ENCODE data around the gene B4GALT6.

- TF ChIP-seq YY1 (IDR thresholded peaks at IDR 0.05; ENCODE audit: low read depth, low read length) (no peak), POLR2A (IDR thresholded peaks at IDR 0.05; ENCODE audit: low read depth, low read length) (no peak), JUND (IDR thresholded peaks at IDR 0.05; ENCODE audit: low read depth, low read length) (no peak), CTCF (IDR thresholded peaks at IDR 0.05 in 2 of 3, conservative IDR thresholded peaks at IDR 0.05 in 1 of 3; ENCODE audit: control insufficient read depth in 2 of 3, extremely low read depth in 1 of 3, insufficient read depth in 1 of 3, low read depth in 3 of 3, low read length in 3 of 3) (no peak), SP1 (IDR thresholded peaks at IDR 0.05; ENCODE audit: low read depth, low read length) (no peak), FOXM1 (IDR thresholded peaks at IDR 0.05; ENCODE audit: low read depth, low read length) (no peak)
Measured at GRCh38 chr18:31669541-31669940, 14.8 kb downstream of the B4GALT6 start.
